ENCODE measurements around the gene MAPK13. TPM values are rescaled to one million over a fixed set of nuclear protein-coding genes. Genes with fewer than 3 reads are reported as not detected.

Gene MAPK13
- total RNA-seq, 1 donor from 2014 or later = 70.6 TPM

GRCh38 chr6:36171573-36171972 is 41.3 kb downstream of the MAPK13 start:
- H3K4me3 ChIP-seq (ENCODE audit: low read depth, low read length) = no peak overlapping the region
- FAIRE-seq = no peak
- no peaks in the 10 kb centered on the region for H3K27me3 ChIP-seq (ENCODE audit: control insufficient read depth, insufficient read depth, low read length)
- TF ChIP-seq, protein P1, sequence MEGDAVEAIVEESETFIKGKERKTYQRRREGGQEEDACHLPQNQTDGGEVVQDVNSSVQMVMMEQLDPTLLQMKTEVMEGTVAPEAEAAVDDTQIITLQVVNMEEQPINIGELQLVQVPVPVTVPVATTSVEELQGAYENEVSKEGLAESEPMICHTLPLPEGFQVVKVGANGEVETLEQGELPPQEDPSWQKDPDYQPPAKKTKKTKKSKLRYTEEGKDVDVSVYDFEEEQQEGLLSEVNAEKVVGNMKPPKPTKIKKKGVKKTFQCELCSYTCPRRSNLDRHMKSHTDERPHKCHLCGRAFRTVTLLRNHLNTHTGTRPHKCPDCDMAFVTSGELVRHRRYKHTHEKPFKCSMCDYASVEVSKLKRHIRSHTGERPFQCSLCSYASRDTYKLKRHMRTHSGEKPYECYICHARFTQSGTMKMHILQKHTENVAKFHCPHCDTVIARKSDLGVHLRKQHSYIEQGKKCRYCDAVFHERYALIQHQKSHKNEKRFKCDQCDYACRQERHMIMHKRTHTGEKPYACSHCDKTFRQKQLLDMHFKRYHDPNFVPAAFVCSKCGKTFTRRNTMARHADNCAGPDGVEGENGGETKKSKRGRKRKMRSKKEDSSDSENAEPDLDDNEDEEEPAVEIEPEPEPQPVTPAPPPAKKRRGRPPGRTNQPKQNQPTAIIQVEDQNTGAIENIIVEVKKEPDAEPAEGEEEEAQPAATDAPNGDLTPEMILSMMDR (IDR thresholded peaks at IDR 0.05; ENCODE audit: insufficient read depth, low read length, severe bottlenecking) = no peak
- DNase-seq (ENCODE audit: low read depth) = no peak
- no peaks in the 10 kb centered on the region for H3K36me3 ChIP-seq (ENCODE audit: control insufficient read depth, insufficient read depth, low read length)

GRCh38 chr6:36177166-36177565 is 46.9 kb downstream of the MAPK13 start:
- TF ChIP-seq, protein P1 (IDR thresholded peaks at IDR 0.05; ENCODE audit: insufficient read depth, low read length, severe bottlenecking) = no peak
- Histone ChIP-seq H3K4me3 (ENCODE audit: low read depth, low read length) (no peak overlapping the region), H3K27me3 (ENCODE audit: control insufficient read depth, insufficient read depth, low read length) (no peaks in the 10 kb centered on the region), H3K36me3 (ENCODE audit: control insufficient read depth, insufficient read depth, low read length) (no peaks in the 10 kb centered on the region)
- DNase-seq (ENCODE audit: low read depth) (no peak), FAIRE-seq (no peak)

- Histone ChIP-seq H3K27me3 (ENCODE audit: control insufficient read depth, insufficient read depth, low read length) (no peaks in the 10 kb centered on the region), H3K4me3 (ENCODE audit: low read depth, low read length) (no peak overlapping the region), H3K36me3 (ENCODE audit: control insufficient read depth, insufficient read depth, low read length) (no peaks in the 10 kb centered on the region)
- DNase-seq (ENCODE audit: low read depth) = no peak
- FAIRE-seq = no peak
- TF ChIP-seq, protein P1 (IDR thresholded peaks at IDR 0.05; ENCODE audit: insufficient read depth, low read length, severe bottlenecking) = no peak
Observed at GRCh38 chr6:36178544-36178943, 48.2 kb downstream of the MAPK13 start.

- TF ChIP-seq, protein P1 (IDR thresholded peaks at IDR 0.05; ENCODE audit: insufficient read depth, low read length, severe bottlenecking) = no peak
- no peak overlapping the region for H3K4me3 ChIP-seq (ENCODE audit: low read depth, low read length)
- no peaks in the 10 kb centered on the region for H3K36me3 ChIP-seq (ENCODE audit: control insufficient read depth, insufficient read depth, low read length)
- no peaks in the 10 kb centered on the region for H3K27me3 ChIP-seq (ENCODE audit: control insufficient read depth, insufficient read depth, low read length)
- no peak for DNase-seq (ENCODE audit: low read depth)
- FAIRE-seq = no peak
Observed at GRCh38 chr6:36180126-36180525, 49.8 kb downstream of the MAPK13 start.

DNA sequence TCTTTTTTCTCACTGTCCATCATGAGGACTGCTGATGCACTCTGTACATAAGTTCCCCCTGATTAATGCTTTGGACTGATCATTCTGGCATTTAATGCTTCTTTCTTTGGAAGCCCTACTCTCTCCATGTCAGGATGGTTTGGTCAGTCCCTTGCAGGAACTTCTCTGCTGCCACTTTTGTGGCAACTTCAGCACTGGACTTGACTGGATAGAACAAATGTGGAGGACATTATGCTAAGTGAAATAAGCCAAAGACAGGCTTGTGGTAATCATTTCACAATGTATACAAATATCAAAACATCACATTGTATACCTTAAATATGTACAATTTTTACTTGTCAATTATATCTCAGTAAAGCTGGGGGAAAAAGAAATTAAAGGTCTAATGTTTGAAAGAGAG is 54.0 kb downstream of the MAPK13 start:
- Histone ChIP-seq H3K4me3 (ENCODE audit: low read depth, low read length) (no peak overlapping the region), H3K36me3 (ENCODE audit: control insufficient read depth, insufficient read depth, low read length) (no peaks in the 10 kb centered on the region), H3K27me3 (ENCODE audit: control insufficient read depth, insufficient read depth, low read length) (no peaks in the 10 kb centered on the region)
- TF ChIP-seq, protein P1 (IDR thresholded peaks at IDR 0.05; ENCODE audit: insufficient read depth, low read length, severe bottlenecking) = no peak
- FAIRE-seq (no peak), DNase-seq (ENCODE audit: low read depth) (no peak)

GRCh38 chr6:36186199-36186598 is 55.9 kb downstream of the MAPK13 start:
- Histone ChIP-seq H3K4me3 (ENCODE audit: low read depth, low read length) (no peak overlapping the region), H3K36me3 (ENCODE audit: control insufficient read depth, insufficient read depth, low read length) (no peaks in the 10 kb centered on the region), H3K27me3 (ENCODE audit: control insufficient read depth, insufficient read depth, low read length) (no peaks in the 10 kb centered on the region)
- TF ChIP-seq, protein P1 (IDR thresholded peaks at IDR 0.05; ENCODE audit: insufficient read depth, low read length, severe bottlenecking) = no peak
- no peak for FAIRE-seq
- DNase-seq (ENCODE audit: low read depth) = no peak
